Loucy (cell line): ENCODE data around the gene COQ8B.
"Not testable (repeated sequence)": the region's sequence is repeated elsewhere in the genome, so short reads cannot be mapped to it uniquely, and the experiment has no call there.

Experiments
- H2AFZ ChIP-seq: fragments of 200-600 bp; sonication (generic); 2 replicates; pipeline ENCODE4 v1.6.0; 2016; ENCODE audit warnings: antibody characterized with exemption, mild to moderate bottlenecking, low read length, moderate library complexity
- H3F3A ChIP-seq: fragments of 200-600 bp; 2 replicates; pipeline ENCODE4 v1.6.0; 2016; ENCODE audit warnings: antibody characterized with exemption, low read depth, mild to moderate bottlenecking
- H3K27me3 ChIP-seq: fragments of 200-600 bp; sonication (generic); 2 replicates; pipeline ENCODE4 v1.6.1; 2014; ENCODE audit warnings: low read length, mild to moderate bottlenecking; ENCODE audit not compliant: insufficient read depth, poor library complexity, severe bottlenecking
- H3K36me3 ChIP-seq: fragments of 200-600 bp; sonication (generic); 2 replicates; pipeline ENCODE4 v1.6.1; 2016; ENCODE audit warnings: low read length; ENCODE audit not compliant: insufficient read depth
- H3K4me1 ChIP-seq: fragments of 200-600 bp; sonication (generic); 2 replicates; pipeline ENCODE4 v1.5.1; 2014; ENCODE audit warnings: low read length, mild to moderate bottlenecking; ENCODE audit not compliant: insufficient read depth, poor library complexity, severe bottlenecking
- H3K4me2 ChIP-seq: fragments of 200-600 bp; sonication (generic); 2 replicates; pipeline ENCODE4 v1.6.0; 2014; ENCODE audit warnings: antibody characterized with exemption, low read length, low read depth, mild to moderate bottlenecking; ENCODE audit not compliant: poor library complexity, severe bottlenecking
- H3K4me3 ChIP-seq: fragments of 200-600 bp; sonication (generic); 2 replicates; pipeline ENCODE4 v1.5.1; 2014; ENCODE audit warnings: low read length, mild to moderate bottlenecking, mixed read lengths; ENCODE audit not compliant: poor library complexity, severe bottlenecking
- H3K79me2 ChIP-seq: fragments of 200-600 bp; sonication (generic); 2 replicates; pipeline ENCODE4 v1.6.1; 2014; ENCODE audit warnings: low read length; ENCODE audit not compliant: insufficient read depth
- H3K9ac ChIP-seq: fragments of 200-600 bp; sonication (generic); 2 replicates; pipeline ENCODE4 v1.6.0; 2014; ENCODE audit warnings: mild to moderate bottlenecking, low read depth, low read length, moderate library complexity; ENCODE audit not compliant: poor library complexity, severe bottlenecking
- H3K9me2 ChIP-seq: fragments of 200-600 bp; sonication (generic); replicated peaks from 2 replicates; pipeline ENCODE4 v1.6.1; 2016; ENCODE audit warnings: low read depth, low read length, mixed read lengths
- H3K9me3 ChIP-seq: fragments of 200-600 bp; sonication (generic); 2 replicates; pipeline ENCODE4 v1.6.1; 2014; ENCODE audit warnings: mild to moderate bottlenecking, antibody characterized with exemption, low read length, low read depth; ENCODE audit not compliant: insufficient read depth
- H4K20me1 ChIP-seq: fragments of 200-600 bp; sonication (generic); 2 replicates; pipeline ENCODE4 v1.6.0; 2014; ENCODE audit warnings: antibody characterized with exemption, low read length, mild to moderate bottlenecking; ENCODE audit not compliant: insufficient read depth, poor library complexity, severe bottlenecking
- EZH2phosphoT487 ChIP-seq: fragments of 200-600 bp; IDR thresholded peaks from 2 replicates; pipeline ENCODE4 v1.6.1; 2018; ENCODE audit warnings: antibody characterized with exemption, mild to moderate bottlenecking, moderate library complexity, borderline replicate concordance
- TF ChIP-seq, protein P1 (sequence below): fragments of 200-600 bp; sonication (generic); conservative IDR thresholded peaks from 2 replicates; pipeline ENCODE4 v1.5.1; 2014; ENCODE audit warnings: mild to moderate bottlenecking, antibody characterized with exemption, low read length

COQ8B gene

DNA sequence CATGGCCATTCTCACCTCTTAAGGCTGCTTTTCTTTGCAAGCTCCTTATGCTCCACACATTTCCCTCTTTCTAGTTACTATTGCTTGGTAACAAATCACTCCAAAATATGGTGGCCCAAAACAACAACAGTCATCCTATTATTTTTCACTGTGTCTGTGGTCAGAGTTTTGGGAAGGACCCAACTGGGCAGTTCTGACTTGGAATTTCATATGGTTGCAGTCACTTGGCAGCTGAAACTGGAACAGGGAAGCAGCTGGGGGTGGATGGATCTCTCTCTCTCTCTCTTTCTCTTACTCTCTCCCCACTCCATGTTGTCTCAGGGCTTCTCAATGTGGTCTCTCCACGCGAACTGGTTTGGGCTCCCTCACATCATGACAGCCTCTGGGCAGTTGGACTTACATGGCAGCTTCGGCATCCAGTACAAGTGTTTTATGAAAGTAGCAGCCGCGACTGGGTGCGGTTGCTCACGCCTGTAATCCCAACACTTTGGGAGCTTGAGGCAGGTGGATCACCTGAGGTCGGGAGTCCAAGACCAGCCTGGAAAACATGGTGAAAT lies 65.9 kb downstream of the COQ8B start:
- Histone ChIP-seq H3K4me3 (no peak overlapping the region), H3K4me2 (no peak overlapping the region), H3F3A (no peaks in the 10 kb centered on the region), H3K9me3 (no peaks in the 10 kb centered on the region), H3K9me2 (no peaks in the 10 kb centered on the region), H3K27me3 (no peaks in the 10 kb centered on the region), H3K9ac (no peak overlapping the region), H2AFZ (no peak overlapping the region), H3K4me1 (no peaks in the 10 kb centered on the region), H3K36me3 (no peaks in the 10 kb centered on the region), H3K79me2 (no peaks in the 10 kb centered on the region), H4K20me1 (no peaks in the 10 kb centered on the region)
- no peak for TF ChIP-seq EZH2phosphoT487
- TF ChIP-seq, protein P1, sequence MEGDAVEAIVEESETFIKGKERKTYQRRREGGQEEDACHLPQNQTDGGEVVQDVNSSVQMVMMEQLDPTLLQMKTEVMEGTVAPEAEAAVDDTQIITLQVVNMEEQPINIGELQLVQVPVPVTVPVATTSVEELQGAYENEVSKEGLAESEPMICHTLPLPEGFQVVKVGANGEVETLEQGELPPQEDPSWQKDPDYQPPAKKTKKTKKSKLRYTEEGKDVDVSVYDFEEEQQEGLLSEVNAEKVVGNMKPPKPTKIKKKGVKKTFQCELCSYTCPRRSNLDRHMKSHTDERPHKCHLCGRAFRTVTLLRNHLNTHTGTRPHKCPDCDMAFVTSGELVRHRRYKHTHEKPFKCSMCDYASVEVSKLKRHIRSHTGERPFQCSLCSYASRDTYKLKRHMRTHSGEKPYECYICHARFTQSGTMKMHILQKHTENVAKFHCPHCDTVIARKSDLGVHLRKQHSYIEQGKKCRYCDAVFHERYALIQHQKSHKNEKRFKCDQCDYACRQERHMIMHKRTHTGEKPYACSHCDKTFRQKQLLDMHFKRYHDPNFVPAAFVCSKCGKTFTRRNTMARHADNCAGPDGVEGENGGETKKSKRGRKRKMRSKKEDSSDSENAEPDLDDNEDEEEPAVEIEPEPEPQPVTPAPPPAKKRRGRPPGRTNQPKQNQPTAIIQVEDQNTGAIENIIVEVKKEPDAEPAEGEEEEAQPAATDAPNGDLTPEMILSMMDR: no peak

GRCh38 chr19:40649903-40650675 lies 66.6 kb downstream of the COQ8B start:
- not testable (repeated sequence) for H3K79me2 ChIP-seq, H3K9me3 ChIP-seq, H3K9ac ChIP-seq, H3K4me1 ChIP-seq, H3K4me2 ChIP-seq, H2AFZ ChIP-seq, H3F3A ChIP-seq, H3K9me2 ChIP-seq, H4K20me1 ChIP-seq, H3K4me3 ChIP-seq, H3K36me3 ChIP-seq, H3K27me3 ChIP-seq

- TF ChIP-seq, protein P1: no peak
- no peak for TF ChIP-seq EZH2phosphoT487
- Histone ChIP-seq H2AFZ (no peak overlapping the region), H3K36me3 (no peaks in the 10 kb centered on the region), H3K4me1 (no peaks in the 10 kb centered on the region), H3K27me3 (no peaks in the 10 kb centered on the region), H3K4me3 (no peak overlapping the region), H3K4me2 (no peak overlapping the region), H3K9me3 (no peaks in the 10 kb centered on the region), H4K20me1 (no peaks in the 10 kb centered on the region), H3K9ac (no peak overlapping the region), H3K79me2 (no peaks in the 10 kb centered on the region), H3K9me2 (no peaks in the 10 kb centered on the region), H3F3A (no peaks in the 10 kb centered on the region)
Measured at GRCh38 chr19:40646743-40647254, 69.9 kb downstream of the COQ8B start.
